AG04450 (cell line): Measurements from ENCODE around the gene REG4. TPM values are rescaled to one million over a fixed set of nuclear protein-coding genes. Genes with fewer than 3 reads are reported as not detected.

Source experiments
- CTCF ChIA-PET: fragments of 300-600, 350-600 bp; formaldehyde crosslinking; extraction: SDS; loops from one replicate; lab custom pipeline; 2022; ENCODE audit warnings: antibody characterized with exemption, inconsistent platforms; lab: Charles Lee
- POLR2A ChIA-PET: fragments of 350-600 bp; formaldehyde crosslinking; extraction: SDS; loops from one replicate; lab custom pipeline; 2021; ENCODE audit warnings: antibody characterized with exemption, inconsistent platforms; lab: Yijun Ruan, JAX
- DNase-seq: peaks from one replicate; pipeline ENCODE4 v3.0.0-alpha.2; 2011; ENCODE audit warnings: low read depth, low spot score
- H3K27ac ChIP-seq: one replicate; pipeline ENCODE4 v1.5.1; 2012; ENCODE audit warnings: low read depth, low read length, control low read depth
- H3K27me3 ChIP-seq: one replicate; pipeline ENCODE4 v1.6.0; 2012; ENCODE audit warnings: low read length; ENCODE audit not compliant: control insufficient read depth, insufficient read depth
- H3K4me3 ChIP-seq: 2 replicates; pipeline ENCODE4 v1.5.1; 2011; ENCODE audit warnings: mild to moderate bottlenecking, low read depth, low read length, control low read depth
- H3K9me3 ChIP-seq: 2 replicates; pipeline ENCODE4 v1.5.1; 2012; ENCODE audit warnings: low read length; ENCODE audit not compliant: control insufficient read depth, insufficient read depth
- CTCF ChIP-seq: IDR thresholded peaks from 2 replicates; pipeline ENCODE4 v1.5.1; 2011; ENCODE audit warnings: low read depth, low read length, control low read depth, inconsistent platforms
- polyA plus RNA-seq: library from polyadenylated mRNA; depleted of rRNA; stranded (reverse); fragments of >200 nt; gene quantifications from 2 replicates; pipeline ENCODE4 v1.2.3, GENCODE V29; 2011

REG4 gene
- polyA plus RNA-seq, 1 experiment = not detected

- DNase-seq = no peak
- no peaks in the 10 kb centered on the region for H3K9me3 ChIP-seq
- CTCF ChIA-PET = interaction anchor here (1.0 kb wide), 1 partner anchor 11 kb away, joined by 3 read pairs; no protein-coding TSS in a partner anchor
- POLR2A ChIA-PET = no interaction called here
- no peak overlapping the region for H3K27ac ChIP-seq
- no peak for TF ChIP-seq CTCF
- H3K4me3 ChIP-seq = no peak overlapping the region
- peaks cover 12% of the 10 kb centered on the region for H3K27me3 ChIP-seq
Observed at GRCh38 chr1:119805746-119806145, 5.5 kb downstream of the REG4 start.

GRCh38 chr1:119805247-119805646, 6.0 kb downstream of the REG4 start:
- CTCF ChIA-PET = interaction anchor here (0.6 kb wide), 1 partner anchor 62 kb away, joined by 3 read pairs; no protein-coding TSS in a partner anchor
- POLR2A ChIA-PET = no interaction called here
- H3K27me3 ChIP-seq = peaks cover 12% of the 10 kb centered on the region

GRCh38 chr1:119799599-119800177, 11.6 kb downstream of the REG4 start:
- Histone ChIP-seq H3K27me3 (peaks cover 4% of the 10 kb centered on the region), H3K9me3 (no peaks in the 10 kb centered on the region), H3K27ac (no peak overlapping the region), H3K4me3 (no peak overlapping the region)
- ChIA-PET POLR2A (no interaction called here), CTCF (interaction anchor here (0.9 to 1.1 kb wide), 3 partner anchors 9 to 10 kb away, joined by 3 to 4 read pairs (median 3); no protein-coding TSS in a partner anchor)
- no peak for TF ChIP-seq CTCF
- DNase-seq = no peak

More at GRCh38 chr1:119805247-119805646, 6.0 kb downstream of the REG4 start:
- no peaks in the 10 kb centered on the region for H3K9me3 ChIP-seq
- H3K27ac ChIP-seq = no peak overlapping the region
- no peak overlapping the region for H3K4me3 ChIP-seq
- no peak for TF ChIP-seq CTCF
- DNase-seq = no peak

GRCh38 chr1:119799003-119799402, 12.3 kb downstream of the REG4 start:
- H3K27ac ChIP-seq = no peak overlapping the region
- no peak for DNase-seq
- H3K27me3 ChIP-seq = peaks cover 4% of the 10 kb centered on the region
- ChIA-PET CTCF (interaction anchor here (1.1 kb wide), 2 partner anchors 9 to 10 kb away, joined by 3 to 4 read pairs; no protein-coding TSS in a partner anchor), POLR2A (no interaction called here)
- no peak for TF ChIP-seq CTCF
- no peak overlapping the region for H3K4me3 ChIP-seq
- H3K9me3 ChIP-seq = no peaks in the 10 kb centered on the region

- no peak for DNase-seq
- ChIA-PET POLR2A (no interaction called here), CTCF (interaction anchor here (2.3 kb wide), 1 partner anchor 11 kb away, joined by 12 read pairs; no protein-coding TSS in a partner anchor)
- no peaks in the 10 kb centered on the region for H3K9me3 ChIP-seq
- H3K27me3 ChIP-seq = no peaks in the 10 kb centered on the region
- H3K27ac ChIP-seq = no peak overlapping the region
- TF ChIP-seq CTCF = no peak
- H3K4me3 ChIP-seq = no peak overlapping the region
Observed at GRCh38 chr1:119797606-119798005, 13.7 kb downstream of the REG4 start.
